Endothelial cell of umbilical vein (primary cell): ENCODE measurements around the gene CCDC66. TPM values are rescaled to one million over a fixed set of nuclear protein-coding genes. Genes with fewer than 3 reads are reported as not detected.

Experiments
- BruUV-seq: library from RNA; stranded (reverse); fragments of 400-500 nt; replicated peaks from 2 replicates; lab custom pipeline; 2021; lab: Mats Ljungman, UMichigan
- CTCF ChIA-PET: fragments of 300-600, 350-600 bp; sonication (Branson Sonifier 250); formaldehyde crosslinking; loops from one replicate; lab custom pipeline; 2021; ENCODE audit warnings: antibody characterized with exemption, inconsistent platforms; lab: Charles Lee
- POLR2A ChIA-PET: fragments of 300-600, 350-600 bp; sonication (Branson Sonifier 250); formaldehyde crosslinking; loops from one replicate; lab custom pipeline; 2021; ENCODE audit warnings: antibody characterized with exemption, inconsistent platforms; lab: Charles Lee
- DNase-seq: peaks from one replicate; pipeline ENCODE4 v3.0.0-alpha.2; 2011; ENCODE audit warnings: low read depth, low spot score
- FAIRE-seq: peaks from 2 replicates; lab custom pipeline; 2011; peaks lifted over from hg19 to GRCh38; lab: Jason Lieb, UNC
- H2AFZ ChIP-seq: 2 replicates; pipeline ENCODE4 v1.6.0; 2012; ENCODE audit warnings: low read depth, low read length, control low read depth, inconsistent platforms
- H3K27ac ChIP-seq: 2 replicates; pipeline ENCODE4 v1.5.1; 2011; ENCODE audit warnings: low read depth, mild to moderate bottlenecking, control low read depth, low read length, moderate library complexity; ENCODE audit not compliant: insufficient read depth
- H3K27me3 ChIP-seq, 2 experiments: 2 replicates each; pipeline versions ENCODE4 v1.6.0 to v1.6.1; 2011; ENCODE audit warnings: low read length in 2 of 2, mixed read lengths in 1 of 2; ENCODE audit not compliant: control insufficient read depth in 2 of 2, insufficient read depth in 2 of 2
- H3K36me3 ChIP-seq, 2 experiments: 2 replicates in 1 of 2; 3 replicates in 1 of 2; pipeline ENCODE4 v1.5.1; 2011; ENCODE audit warnings: low read length in 2 of 2, mild to moderate bottlenecking in 1 of 2, moderate library complexity in 1 of 2; ENCODE audit not compliant: control insufficient read depth in 2 of 2, insufficient read depth in 2 of 2; ENCODE audit errors: extremely low read depth in 1 of 2
- H3K4me1 ChIP-seq: 3 replicates; pipeline ENCODE4 v1.5.1; 2011; ENCODE audit warnings: mild to moderate bottlenecking, low read length; ENCODE audit not compliant: control insufficient read depth, insufficient read depth; ENCODE audit errors: extremely low read depth
- H3K4me2 ChIP-seq: 2 replicates; pipeline ENCODE4 v1.6.1; 2011; ENCODE audit warnings: low read length, control low read depth, mixed read lengths; ENCODE audit not compliant: insufficient read depth
- H3K4me3 ChIP-seq, 3 experiments: fragments of 200-600 bp in 1 of 3; sonication (generic), shearing (Covaris generic) in 1 of 3; replicated peaks in 1 of 3; 2 replicates each; pipeline ENCODE4 v1.5.1; 2011 to 2016; ENCODE audit warnings: control low read depth in 3 of 3, low read length in 3 of 3, mild to moderate bottlenecking in 2 of 3, inconsistent platforms in 1 of 3, low read depth in 1 of 3, moderate library complexity in 1 of 3; ENCODE audit not compliant: insufficient read depth in 1 of 3
- H3K79me2 ChIP-seq: 2 replicates; pipeline ENCODE4 v1.6.0; 2012; ENCODE audit warnings: low read length, inconsistent platforms; ENCODE audit not compliant: control insufficient read depth, insufficient read depth
- H3K9ac ChIP-seq: replicated peaks from 2 replicates; pipeline ENCODE3; 2011; ENCODE audit warnings: low read length, control low read depth; ENCODE audit not compliant: insufficient read depth; ENCODE audit errors: extremely low read depth
- H3K9me1 ChIP-seq: replicated peaks from 3 replicates; pipeline ENCODE4 v1.6.0; 2011; ENCODE audit warnings: mild to moderate bottlenecking, low read length; ENCODE audit not compliant: control insufficient read depth, insufficient read depth; ENCODE audit errors: extremely low read depth
- H3K9me3 ChIP-seq: replicated peaks from 2 replicates; pipeline ENCODE4 v1.5.1; 2012; ENCODE audit warnings: low read length, inconsistent platforms; ENCODE audit not compliant: control insufficient read depth, insufficient read depth
- H4K20me1 ChIP-seq: replicated peaks from 2 replicates; pipeline ENCODE3; 2011; ENCODE audit warnings: mild to moderate bottlenecking, low read length; ENCODE audit not compliant: control insufficient read depth, insufficient read depth; ENCODE audit errors: extremely low read depth
- CTCF ChIP-seq, 2 donors: IDR thresholded peaks; 1 replicate in 1 of 2; 2 replicates in 1 of 2; pipeline ENCODE4 v1.5.1; 2011; ENCODE audit warnings: low read length in 2 of 2, mild to moderate bottlenecking in 2 of 2, moderate library complexity in 2 of 2, control low read depth in 1 of 2, inconsistent platforms in 1 of 2, low read depth in 1 of 2; ENCODE audit not compliant: insufficient read depth in 1 of 2; ENCODE audit errors: extremely low read depth in 1 of 2
- EZH2 ChIP-seq: IDR thresholded peaks from 2 replicates; pipeline ENCODE4 v1.6.1; 2012; ENCODE audit warnings: borderline replicate concordance, low read depth, mild to moderate bottlenecking, moderate library complexity, low read length, inconsistent platforms; ENCODE audit not compliant: severe bottlenecking
- FOS ChIP-seq: IDR thresholded peaks from 2 replicates; pipeline ENCODE4 v1.6.1; 2011; ENCODE audit warnings: mild to moderate bottlenecking, low read length, moderate library complexity, borderline replicate concordance; ENCODE audit not compliant: insufficient read depth
- GATA2 ChIP-seq: IDR thresholded peaks from 2 replicates; pipeline ENCODE4 v1.7.0; 2011; ENCODE audit warnings: low read depth, mild to moderate bottlenecking, moderate library complexity, mixed read lengths, low read length; ENCODE audit not compliant: insufficient read length, insufficient read depth
- JUN ChIP-seq: IDR thresholded peaks from 2 replicates; pipeline ENCODE4 v1.6.1; 2011; ENCODE audit warnings: borderline replicate concordance, low read depth; ENCODE audit not compliant: insufficient read length, insufficient read depth
- MAX ChIP-seq: IDR thresholded peaks from 2 replicates; pipeline ENCODE4 v1.6.1; 2011; ENCODE audit not compliant: insufficient read depth, insufficient read length
- MYC ChIP-seq: IDR thresholded peaks from one replicate; pipeline ENCODE4 v1.6.1; 2011; ENCODE audit warnings: mild to moderate bottlenecking, low read depth, low read length
- POLR2A ChIP-seq: IDR thresholded peaks from 2 replicates; pipeline ENCODE4 v1.6.1; 2012; ENCODE audit warnings: low read depth, mild to moderate bottlenecking, control low read depth, low read length
- POLR2AphosphoS5 ChIP-seq: IDR thresholded peaks from 2 replicates; pipeline ENCODE4 v1.6.1; 2012; ENCODE audit warnings: low read depth, mild to moderate bottlenecking, control low read depth, low read length, moderate library complexity; ENCODE audit not compliant: insufficient read depth
- dilution Hi-C: fragments of 300-500 bp; cut with MboI; formaldehyde crosslinking; loops from one replicate; pipeline ENCODE4 v1.15.0; 2019; ENCODE audit warnings: low sequenced_read_pairs; ENCODE audit not compliant: extremely low pct_ligation_motif_present
- intact Hi-C: fragments of 100-400 bp; cut with micrococcal nuclease; formaldehyde crosslinking; loops from one replicate; pipeline ENCODE4 v1.10.0; 2022
- polyA plus RNA-seq, 4 experiments: library from polyadenylated mRNA; depleted of rRNA in 3 of 4; stranded (reverse) in 3 of 4; unstranded in 1 of 4; fragments of >200 nt; gene quantifications; 2 replicates each; pipeline versions ENCODE4 v1.2.1 to v1.2.3, GENCODE V29; 2011 to 2012; ENCODE audit warnings: missing spikeins in 1 of 4
- total RNA-seq: library from RNA; stranded (reverse); gene quantifications from 2 replicates; pipeline ENCODE4 v1.2.3, GENCODE V29; 2021

CCDC66 gene
- total and polyA plus RNA-seq, 2 donors (not counting 3 experiments of a cell fraction or from before 2014, with no cell fraction given) = 5.0 to 20.7 TPM

DNA sequence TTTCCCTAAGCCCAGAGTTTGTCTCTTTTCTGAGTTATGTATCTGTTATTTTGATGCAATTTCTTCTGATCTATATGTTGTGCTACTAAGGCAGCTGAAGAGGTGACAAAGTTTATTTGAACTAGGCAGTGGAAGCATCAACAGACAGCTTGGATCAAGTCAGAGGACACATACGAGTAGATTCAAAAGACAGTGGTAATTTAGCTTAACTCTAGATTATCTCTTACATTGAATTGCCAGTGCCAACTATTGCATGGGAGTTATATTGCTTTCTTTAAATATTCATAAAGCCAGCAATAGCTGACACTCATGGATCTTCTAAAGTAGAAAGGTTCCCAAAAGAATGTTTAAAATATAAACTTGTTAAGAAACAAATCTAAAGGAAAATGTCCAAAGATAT is 37.3 kb upstream of the CCDC66 start:
- intact Hi-C loops (no loop called here), dilution Hi-C loops (no loop called here)
- ChIA-PET POLR2A (no interaction called here), CTCF (interaction anchor here (1.9 kb wide), 1 partner anchor 25 kb away, joined by 6 read pairs; no protein-coding TSS in a partner anchor)
- no peak overlapping the region for H3K27ac ChIP-seq
- BruUV-seq = no TSS peak
- no peaks in the 10 kb centered on the region for H3K4me1 ChIP-seq
- H2AFZ ChIP-seq = no peak overlapping the region
- no peak overlapping the region for H3K4me2 ChIP-seq
- H4K20me1 ChIP-seq = no peaks in the 10 kb centered on the region
- TF ChIP-seq MYC = no peak
- TF ChIP-seq JUN = no peak
- no peak for TF ChIP-seq CTCF (IDR thresholded peaks at IDR 0.05; ENCODE audit: extremely low read depth in 1 of 2, insufficient read depth in 1 of 2, low read depth in 1 of 2, low read length in 2 of 2)
- no peak for TF ChIP-seq EZH2
- no peak for TF ChIP-seq FOS
- no peak for TF ChIP-seq POLR2AphosphoS5
- no peak for TF ChIP-seq POLR2A
- no peak for TF ChIP-seq GATA2
- no peak for TF ChIP-seq MAX
- H3K36me3 ChIP-seq = no peaks in the 10 kb centered on the region
- DNase-seq = no peak
- no peaks in the 10 kb centered on the region for H3K9me1 ChIP-seq
- no peaks in the 10 kb centered on the region for H3K79me2 ChIP-seq
- no peak overlapping the region for H3K9ac ChIP-seq
- no peak overlapping the region for H3K4me3 ChIP-seq
- H3K27me3 ChIP-seq = peaks cover 4 to 7% of the 10 kb centered on the region in 2 experiments
- FAIRE-seq = no peak
- no peaks in the 10 kb centered on the region for H3K9me3 ChIP-seq
